IMR-90 (cell line): ENCODE data around the gene FGGY.

Experiments used
- CTCF ChIP-seq: conservative IDR thresholded peaks from 2 replicates; pipeline ENCODE4 v1.5.1; 2012; ENCODE audit warnings: mild to moderate bottlenecking, low read depth, low read length, improper control_type of control experiment
- FOS ChIP-seq: fragments of 150-350 bp; IDR thresholded peaks from 2 replicates; pipeline ENCODE4 v1.6.1; 2016; ENCODE audit warnings: low read depth, low read length
- POLR2A ChIP-seq: IDR thresholded peaks from 2 replicates; pipeline ENCODE4 v1.6.1; 2012; ENCODE audit warnings: mild to moderate bottlenecking, low read depth, low read length

GRCh38 chr1:59396387-59396786, 99.5 kb downstream of the FGGY start:
- TF ChIP-seq POLR2A = no peak
- no peak for TF ChIP-seq CTCF
- TF ChIP-seq FOS = no peak
